Mesendoderm (in vitro differentiated cells): ENCODE results near the gene DENND1A.
A peak's percentile ranks its signal among the peaks of the same experiment; 100 is the strongest.

ENCODE experiments used
- DNase-seq: peaks from one replicate; pipeline ENCODE4 v3.0.0; 2013
- H2AK5ac ChIP-seq: 2 replicates; pipeline ENCODE4 v1.6.1; 2013; ENCODE audit warnings: low read length, inconsistent platforms
- H2BK120ac ChIP-seq: 2 replicates; pipeline ENCODE4 v1.6.1; 2013; ENCODE audit warnings: low read depth, mild to moderate bottlenecking, low read length, moderate library complexity, mixed read lengths
- H2BK15ac ChIP-seq: replicated peaks from 2 replicates; pipeline ENCODE4 v1.6.1; 2013; ENCODE audit warnings: low read depth, mild to moderate bottlenecking, moderate library complexity
- H2BK5ac ChIP-seq: 2 replicates; pipeline ENCODE4 v1.6.1; 2013; ENCODE audit warnings: low read length, inconsistent platforms
- H3K18ac ChIP-seq: 2 replicates; pipeline ENCODE4 v1.6.1; 2013; ENCODE audit warnings: mild to moderate bottlenecking, low read length, mixed read lengths
- H3K23ac ChIP-seq: one replicate; pipeline ENCODE4 v1.6.1; 2013; ENCODE audit warnings: low read length
- H3K27ac ChIP-seq: 2 replicates; pipeline ENCODE4 v1.5.1; 2013; ENCODE audit warnings: low read depth, mild to moderate bottlenecking, inconsistent platforms, low read length, moderate library complexity
- H3K27me3 ChIP-seq: 2 replicates; pipeline ENCODE4 v1.6.1; 2013; ENCODE audit warnings: low read length, control low read depth, mild to moderate bottlenecking, inconsistent platforms; ENCODE audit not compliant: insufficient read depth, poor library complexity
- H3K36me3 ChIP-seq: 2 replicates; pipeline ENCODE4 v1.6.1; 2013; ENCODE audit warnings: low read length, inconsistent platforms; ENCODE audit not compliant: control insufficient read depth, insufficient read depth
- H3K4ac ChIP-seq: one replicate; pipeline ENCODE4 v1.6.1; 2013; ENCODE audit warnings: low read depth, mild to moderate bottlenecking, low read length, moderate library complexity
- H3K4me1 ChIP-seq: 2 replicates; pipeline ENCODE4 v1.6.1; 2013; ENCODE audit warnings: low read depth, low read length, inconsistent platforms; ENCODE audit not compliant: control insufficient read depth
- H3K4me2 ChIP-seq: 2 replicates; pipeline ENCODE4 v1.6.1; 2013; ENCODE audit warnings: low read length
- H3K4me3 ChIP-seq: 2 replicates; pipeline ENCODE4 v1.5.1; 2013; ENCODE audit warnings: mild to moderate bottlenecking, low read length
- H3K56ac ChIP-seq: one replicate; pipeline ENCODE4 v1.6.1; 2013; ENCODE audit warnings: low read length
- H3K79me1 ChIP-seq: 2 replicates; pipeline ENCODE4 v1.6.1; 2013; ENCODE audit warnings: low read length, inconsistent platforms
- H3K79me2 ChIP-seq: 2 replicates; pipeline ENCODE4 v1.6.1; 2013; ENCODE audit warnings: mild to moderate bottlenecking, low read length; ENCODE audit not compliant: control insufficient read depth, insufficient read depth
- H3K9ac ChIP-seq: 2 replicates; pipeline ENCODE4 v1.6.1; 2013; ENCODE audit warnings: low read length, inconsistent platforms
- H4K5ac ChIP-seq: one replicate; pipeline ENCODE4 v1.6.1; 2013; ENCODE audit warnings: low read length
- H4K8ac ChIP-seq: one replicate; pipeline ENCODE4 v1.6.1; 2013; ENCODE audit warnings: low read depth, mild to moderate bottlenecking, control low read depth, low read length, moderate library complexity
- WGBS: extraction: QIAGEN DNeasy Blood & Tissue Kit; methylation state at CpG from one replicate; pipeline ENCODE4 v1.1.7; 2013; ENCODE audit warnings: low lambda C conversion rate, missing lambda C conversion rate; ENCODE audit not compliant: insufficient coverage; ENCODE audit errors: extremely low coverage; 5-methylcytosine and 5-hydroxymethylcytosine counted together

Gene DENND1A

DNA sequence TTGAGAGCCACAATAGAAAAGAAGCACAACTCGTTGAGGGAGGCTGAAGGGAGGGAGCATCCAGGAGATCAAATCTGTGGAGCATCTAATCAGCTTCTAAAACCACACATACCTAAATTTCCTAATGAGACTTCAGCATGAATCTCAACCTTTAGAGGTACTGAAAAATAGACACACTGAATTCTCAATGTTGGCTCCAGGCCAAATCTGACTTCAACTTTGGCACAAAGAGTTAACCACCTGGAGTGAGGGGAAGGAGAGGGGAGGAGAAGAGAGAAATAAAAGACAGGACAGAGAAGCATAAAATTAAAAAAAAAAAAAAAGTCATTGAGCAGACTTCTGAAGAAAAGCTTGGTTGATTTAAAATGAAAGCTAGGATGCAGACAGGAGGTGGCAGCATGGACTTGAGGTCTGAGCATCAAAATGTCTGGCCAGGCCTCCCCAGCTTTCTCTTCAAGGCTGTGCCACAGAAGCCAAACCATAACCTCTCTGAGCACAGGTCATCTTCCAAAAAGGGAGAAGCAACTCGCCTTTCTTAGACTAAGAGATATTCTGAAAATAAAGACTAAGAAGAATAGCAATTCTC lies 205.6 kb downstream of the DENND1A start:
- no peak overlapping the region for H3K4me3 ChIP-seq
- no peak overlapping the region for H3K18ac ChIP-seq
- no peak overlapping the region for H3K4ac ChIP-seq
- no peak overlapping the region for H4K8ac ChIP-seq
- H2BK5ac ChIP-seq, result no peak overlapping the region
- no peaks in the 10 kb centered on the region for H3K79me1 ChIP-seq
- no peak overlapping the region for H2BK120ac ChIP-seq
- no peak overlapping the region for H3K9ac ChIP-seq
- H3K27me3 ChIP-seq, result no peaks in the 10 kb centered on the region
- H4K5ac ChIP-seq, result no peak overlapping the region
- H3K4me2 ChIP-seq, result no peak overlapping the region
- no peak overlapping the region for H2BK15ac ChIP-seq
- no peak overlapping the region for H3K56ac ChIP-seq
- H3K27ac ChIP-seq, result no peak overlapping the region
- H3K79me2 ChIP-seq, result no peaks in the 10 kb centered on the region
- DNase-seq, result peak; percentile 49
- H3K4me1 ChIP-seq, result no peaks in the 10 kb centered on the region
- H2AK5ac ChIP-seq, result no peak overlapping the region
- no peak overlapping the region for H3K23ac ChIP-seq
- H3K36me3 ChIP-seq, result no peaks in the 10 kb centered on the region
- WGBS, result no CpG with 5 or more reads among the region's 2 CpGs

DNA sequence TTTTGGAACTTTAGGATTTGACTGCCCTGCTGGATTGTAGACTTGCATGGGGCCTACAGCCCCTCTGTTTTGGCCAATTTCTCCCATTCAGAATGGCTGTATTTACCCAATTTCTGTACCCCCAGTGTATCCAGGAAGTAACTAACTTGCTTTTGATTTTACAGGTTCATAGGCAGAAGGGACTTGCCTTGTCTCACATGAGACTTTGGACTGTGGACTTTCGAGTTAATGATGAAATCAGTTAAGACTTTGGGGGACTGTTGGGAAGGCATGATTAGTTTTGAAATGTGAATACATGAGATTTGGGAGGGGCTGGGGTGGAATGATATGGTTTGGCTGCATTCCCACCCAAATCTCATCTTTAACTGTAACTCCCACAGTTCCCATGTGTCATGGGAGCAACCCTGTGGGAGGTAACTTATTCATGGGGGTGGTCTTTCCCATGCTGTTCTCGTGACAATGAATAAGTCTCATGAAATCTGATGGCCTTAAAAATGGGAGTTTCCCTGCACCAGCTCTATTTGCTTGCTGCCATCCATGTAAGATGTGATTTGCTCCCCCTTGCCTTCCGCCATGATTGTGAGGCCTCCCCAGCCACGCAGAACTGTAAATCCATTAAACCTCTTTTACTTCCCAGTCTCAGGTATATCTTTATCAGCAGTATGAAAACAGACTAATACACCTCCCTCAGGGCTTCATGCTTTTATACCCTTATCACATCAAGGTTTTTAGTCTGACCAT lies 206.6 kb downstream of the DENND1A start:
- H2AK5ac ChIP-seq, result no peak overlapping the region
- no peaks in the 10 kb centered on the region for H3K27me3 ChIP-seq
- H2BK15ac ChIP-seq, result no peak overlapping the region
- H2BK120ac ChIP-seq, result no peak overlapping the region
- no peak overlapping the region for H4K5ac ChIP-seq
- no peak overlapping the region for H3K56ac ChIP-seq
- H3K4ac ChIP-seq, result no peak overlapping the region
- H3K23ac ChIP-seq, result no peak overlapping the region
- no peaks in the 10 kb centered on the region for H3K79me2 ChIP-seq
- H3K4me3 ChIP-seq, result no peak overlapping the region
- H3K79me1 ChIP-seq, result no peaks in the 10 kb centered on the region
- no peak overlapping the region for H3K9ac ChIP-seq
- H4K8ac ChIP-seq, result no peak overlapping the region
- H3K27ac ChIP-seq, result no peak overlapping the region
- H3K4me1 ChIP-seq, result no peaks in the 10 kb centered on the region
- H3K36me3 ChIP-seq, result no peaks in the 10 kb centered on the region
- WGBS, result no CpG with 5 or more reads among the region's 4 CpGs
- DNase-seq, result no peak
- H3K18ac ChIP-seq, result no peak overlapping the region
- no peak overlapping the region for H2BK5ac ChIP-seq
- H3K4me2 ChIP-seq, result no peak overlapping the region

DNA sequence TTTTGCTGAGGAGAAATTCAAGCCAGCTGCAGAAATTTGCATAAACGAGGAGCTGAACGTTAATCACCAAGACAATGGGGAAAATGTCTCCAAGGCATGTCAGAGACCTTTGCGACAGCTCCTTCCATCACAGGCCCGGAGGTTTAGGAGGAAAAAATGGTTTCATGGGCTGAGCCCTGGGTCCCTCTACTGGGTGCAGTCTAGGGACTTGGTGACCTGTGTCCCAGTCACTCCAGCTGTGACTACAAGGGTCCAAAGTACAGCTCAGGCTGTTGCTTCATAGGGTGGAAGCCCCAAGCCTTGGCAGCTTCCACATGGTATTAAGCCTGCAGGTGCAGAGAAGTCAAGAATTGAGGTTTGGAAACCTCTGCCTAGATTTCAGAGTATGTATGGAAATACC lies 207.5 kb downstream of the DENND1A start:
- Histone ChIP-seq H3K79me1 (no peaks in the 10 kb centered on the region), H3K23ac (no peak overlapping the region), H2BK15ac (no peak overlapping the region), H3K4ac (no peak overlapping the region), H3K27ac (no peak overlapping the region), H2AK5ac (no peak overlapping the region), H4K8ac (no peak overlapping the region), H3K4me3 (no peak overlapping the region), H2BK120ac (no peak overlapping the region), H3K4me2 (no peak overlapping the region), H3K79me2 (no peaks in the 10 kb centered on the region), H3K9ac (no peak overlapping the region), H2BK5ac (no peak overlapping the region), H4K5ac (no peak overlapping the region), H3K27me3 (no peaks in the 10 kb centered on the region), H3K18ac (no peak overlapping the region), H3K4me1 (no peaks in the 10 kb centered on the region), H3K56ac (no peak overlapping the region), H3K36me3 (no peaks in the 10 kb centered on the region)
- WGBS, result no CpG with 5 or more reads among the region's 4 CpGs
- no peak for DNase-seq

DNA sequence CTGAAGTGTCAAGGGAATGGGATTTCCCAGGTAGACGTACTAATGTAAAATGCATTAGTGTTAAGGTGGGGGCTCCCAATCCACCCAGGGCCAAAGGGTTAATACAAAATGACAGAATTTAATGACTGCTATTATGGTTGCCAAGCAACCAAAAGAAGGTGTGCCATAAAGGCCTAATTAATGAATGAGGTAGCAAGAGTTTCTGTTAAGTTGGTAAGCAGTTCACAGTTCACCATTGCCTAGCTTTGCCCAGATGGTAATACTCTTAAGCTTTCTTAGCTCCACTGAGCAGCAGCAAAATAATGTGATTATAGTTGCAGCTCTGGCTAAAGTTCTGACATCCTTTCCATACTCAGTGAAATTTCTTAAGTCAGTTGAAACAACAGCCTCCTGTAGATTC lies 211.7 kb downstream of the DENND1A start:
- H4K5ac ChIP-seq, result no peak overlapping the region
- H3K4me2 ChIP-seq, result no peak overlapping the region
- no peak overlapping the region for H3K9ac ChIP-seq
- H3K18ac ChIP-seq, result no peak overlapping the region
- no peaks in the 10 kb centered on the region for H3K36me3 ChIP-seq
- H3K23ac ChIP-seq, result no peak overlapping the region
- H4K8ac ChIP-seq, result no peak overlapping the region
- no peaks in the 10 kb centered on the region for H3K4me1 ChIP-seq
- no peak overlapping the region for H3K4ac ChIP-seq
- H2AK5ac ChIP-seq, result no peak overlapping the region
- DNase-seq, result no peak
- H3K79me2 ChIP-seq, result no peaks in the 10 kb centered on the region
- no peak overlapping the region for H2BK5ac ChIP-seq
- H2BK15ac ChIP-seq, result no peak overlapping the region
- no CpG with 5 or more reads among the region's 1 CpG for WGBS
- no peak overlapping the region for H3K4me3 ChIP-seq
- no peak overlapping the region for H2BK120ac ChIP-seq
- H3K79me1 ChIP-seq, result no peaks in the 10 kb centered on the region
- H3K27ac ChIP-seq, result no peak overlapping the region
- H3K27me3 ChIP-seq, result no peaks in the 10 kb centered on the region
- no peak overlapping the region for H3K56ac ChIP-seq

DNA sequence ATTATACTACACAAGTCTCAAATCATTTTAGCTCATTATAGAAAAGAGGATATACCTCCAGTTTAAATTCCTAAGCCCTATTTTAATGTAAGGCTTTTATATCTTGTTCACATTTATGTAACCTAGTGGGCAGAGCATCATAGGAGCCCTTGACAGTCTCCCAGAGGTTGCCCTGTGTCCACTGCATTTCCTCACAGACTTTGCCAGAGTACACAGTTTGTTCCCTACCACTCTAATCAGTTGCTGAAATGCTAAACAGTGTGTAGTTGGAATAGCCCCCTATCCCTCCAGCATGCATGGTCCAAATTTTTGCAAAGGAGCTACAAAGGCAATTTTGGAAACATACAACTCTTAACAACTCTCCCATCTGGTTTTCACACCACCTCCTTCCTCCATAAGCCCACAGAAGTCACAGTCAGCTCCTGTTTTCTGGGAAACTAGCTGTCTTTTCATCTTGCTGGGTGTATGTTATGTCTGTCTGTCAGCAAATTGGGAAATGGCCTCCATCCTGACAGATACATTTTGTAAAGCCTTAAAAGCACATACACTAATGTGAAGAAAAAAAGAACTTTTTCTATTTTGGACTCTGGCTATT lies 212.2 kb downstream of the DENND1A start:
- Histone ChIP-seq H2AK5ac (no peak overlapping the region), H3K27ac (no peak overlapping the region), H3K18ac (no peak overlapping the region), H3K56ac (no peak overlapping the region), H3K4me3 (no peak overlapping the region), H2BK5ac (no peak overlapping the region), H3K79me1 (no peaks in the 10 kb centered on the region), H3K79me2 (no peaks in the 10 kb centered on the region), H3K4ac (no peak overlapping the region), H3K23ac (no peak overlapping the region), H3K9ac (no peak overlapping the region), H3K4me1 (no peaks in the 10 kb centered on the region), H4K5ac (no peak overlapping the region), H3K36me3 (no peaks in the 10 kb centered on the region), H2BK120ac (no peak overlapping the region), H4K8ac (no peak overlapping the region), H3K4me2 (no peak overlapping the region), H3K27me3 (no peaks in the 10 kb centered on the region), H2BK15ac (no peak overlapping the region)
- no peak for DNase-seq
